AG09319 (cell line): Measurements from ENCODE around the gene ITGB3BP.

Source experiments
- DNase-seq: peaks from one replicate; pipeline ENCODE4 v3.0.0-alpha.2; 2010; ENCODE audit warnings: low read depth; ENCODE audit errors: extremely low read depth
- TF ChIP-seq, protein P1 (sequence below): IDR thresholded peaks from 2 replicates; pipeline ENCODE4 v1.5.1; 2011; ENCODE audit warnings: low read depth, mild to moderate bottlenecking, inconsistent platforms, low read length, moderate library complexity

The ITGB3BP gene

DNA sequence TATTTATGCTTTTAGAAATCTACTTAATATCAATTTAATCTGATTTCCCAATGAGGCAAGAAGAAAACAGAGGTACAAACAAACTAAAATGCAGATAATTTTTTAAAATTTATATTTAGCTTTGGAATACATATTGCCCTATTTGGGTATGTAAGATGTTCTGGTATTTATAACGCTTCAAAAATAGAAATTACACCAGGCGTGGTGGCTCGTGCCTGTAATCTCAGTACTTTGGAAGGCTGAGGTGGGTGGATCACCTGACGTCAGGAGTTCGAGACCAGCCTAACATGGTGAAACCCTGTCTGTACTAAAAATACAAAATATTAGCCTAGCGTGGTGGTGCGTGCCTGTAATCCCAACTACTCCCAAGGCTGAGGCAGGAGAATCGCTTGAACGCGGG, 13.3 kb downstream of the ITGB3BP start:
- TF ChIP-seq, protein P1, sequence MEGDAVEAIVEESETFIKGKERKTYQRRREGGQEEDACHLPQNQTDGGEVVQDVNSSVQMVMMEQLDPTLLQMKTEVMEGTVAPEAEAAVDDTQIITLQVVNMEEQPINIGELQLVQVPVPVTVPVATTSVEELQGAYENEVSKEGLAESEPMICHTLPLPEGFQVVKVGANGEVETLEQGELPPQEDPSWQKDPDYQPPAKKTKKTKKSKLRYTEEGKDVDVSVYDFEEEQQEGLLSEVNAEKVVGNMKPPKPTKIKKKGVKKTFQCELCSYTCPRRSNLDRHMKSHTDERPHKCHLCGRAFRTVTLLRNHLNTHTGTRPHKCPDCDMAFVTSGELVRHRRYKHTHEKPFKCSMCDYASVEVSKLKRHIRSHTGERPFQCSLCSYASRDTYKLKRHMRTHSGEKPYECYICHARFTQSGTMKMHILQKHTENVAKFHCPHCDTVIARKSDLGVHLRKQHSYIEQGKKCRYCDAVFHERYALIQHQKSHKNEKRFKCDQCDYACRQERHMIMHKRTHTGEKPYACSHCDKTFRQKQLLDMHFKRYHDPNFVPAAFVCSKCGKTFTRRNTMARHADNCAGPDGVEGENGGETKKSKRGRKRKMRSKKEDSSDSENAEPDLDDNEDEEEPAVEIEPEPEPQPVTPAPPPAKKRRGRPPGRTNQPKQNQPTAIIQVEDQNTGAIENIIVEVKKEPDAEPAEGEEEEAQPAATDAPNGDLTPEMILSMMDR = no peak
- DNase-seq = no peak

DNA sequence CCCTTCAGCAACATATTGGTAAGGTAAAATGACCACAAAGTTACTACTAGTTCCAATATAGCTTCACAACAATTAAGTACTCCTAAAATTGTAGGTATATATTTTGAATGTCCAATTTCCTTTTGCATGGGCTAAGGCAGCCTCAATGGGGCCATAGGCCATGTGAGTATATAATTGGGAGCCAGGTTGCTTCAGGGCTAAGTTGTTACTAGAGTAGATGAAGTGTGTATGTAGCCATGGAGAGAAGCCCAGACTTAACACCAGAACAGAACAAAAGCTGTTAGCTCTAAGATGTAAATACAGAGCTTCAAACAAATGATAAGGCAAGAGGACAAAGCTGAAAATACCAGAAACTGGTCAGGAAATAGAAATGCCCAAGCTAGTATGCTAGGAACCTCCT, 16.2 kb downstream of the ITGB3BP start:
- TF ChIP-seq, protein P1 = no peak
- DNase-seq = no peak

DNA sequence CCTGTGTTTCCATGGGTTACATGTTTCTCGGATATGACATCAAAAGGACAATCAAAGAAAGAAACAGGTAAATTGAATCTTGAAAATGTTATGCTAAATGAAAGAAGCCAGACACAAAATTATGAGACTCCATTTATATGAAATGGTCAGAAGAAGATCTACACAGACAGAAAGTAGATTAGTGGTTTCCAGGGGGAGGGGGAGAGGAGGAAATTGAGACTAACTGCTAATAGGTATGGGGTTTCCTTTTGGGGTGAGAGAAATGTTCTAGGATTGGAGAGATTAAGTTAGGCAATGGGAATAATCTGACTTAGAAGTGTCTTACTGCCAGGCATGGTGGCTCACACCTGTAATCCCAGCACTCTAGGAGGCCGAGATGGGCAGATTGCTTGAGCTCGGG, 21.8 kb downstream of the ITGB3BP start:
- TF ChIP-seq, protein P1 = no peak
- DNase-seq = no peak

DNA sequence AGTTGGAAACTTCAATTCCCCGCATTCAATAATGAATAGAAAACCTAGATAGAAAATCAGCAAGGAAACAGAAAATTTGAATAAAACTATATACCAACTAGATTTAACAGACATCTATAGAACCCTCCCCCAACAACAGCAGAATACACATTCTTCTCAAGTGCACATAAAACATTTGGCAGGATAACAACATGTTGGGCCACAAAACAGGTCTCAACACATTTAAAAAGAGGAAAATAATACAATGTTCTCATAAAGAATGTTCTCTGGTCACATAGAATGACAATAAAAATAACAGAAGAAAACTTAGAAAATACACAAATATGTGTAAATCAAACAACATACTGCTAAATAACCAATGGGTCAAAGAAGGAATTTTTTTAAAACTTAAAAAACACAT, 24.9 kb downstream of the ITGB3BP start:
- no peak for DNase-seq
- TF ChIP-seq, protein P1 = no peak

DNA sequence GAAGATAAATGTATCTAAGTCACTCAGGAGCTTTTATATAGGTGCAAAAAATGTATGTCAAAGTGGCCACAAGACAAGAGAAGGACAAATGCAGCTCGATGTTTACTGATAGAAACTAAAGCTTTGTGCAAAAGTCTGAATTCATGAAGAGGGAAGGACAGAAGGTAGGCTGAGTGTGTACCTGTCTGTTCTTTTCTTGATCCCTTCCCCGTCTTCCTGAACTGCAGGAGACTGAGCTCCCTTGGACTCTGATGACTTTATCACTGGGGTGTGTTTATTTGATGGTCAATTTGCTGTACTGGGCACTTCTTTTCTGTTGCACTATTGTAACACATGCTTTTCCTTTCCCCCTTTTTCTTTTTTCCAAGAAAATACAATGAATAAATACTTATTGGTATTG, 25.4 kb downstream of the ITGB3BP start:
- no peak for DNase-seq
- TF ChIP-seq, protein P1 = no peak

DNA sequence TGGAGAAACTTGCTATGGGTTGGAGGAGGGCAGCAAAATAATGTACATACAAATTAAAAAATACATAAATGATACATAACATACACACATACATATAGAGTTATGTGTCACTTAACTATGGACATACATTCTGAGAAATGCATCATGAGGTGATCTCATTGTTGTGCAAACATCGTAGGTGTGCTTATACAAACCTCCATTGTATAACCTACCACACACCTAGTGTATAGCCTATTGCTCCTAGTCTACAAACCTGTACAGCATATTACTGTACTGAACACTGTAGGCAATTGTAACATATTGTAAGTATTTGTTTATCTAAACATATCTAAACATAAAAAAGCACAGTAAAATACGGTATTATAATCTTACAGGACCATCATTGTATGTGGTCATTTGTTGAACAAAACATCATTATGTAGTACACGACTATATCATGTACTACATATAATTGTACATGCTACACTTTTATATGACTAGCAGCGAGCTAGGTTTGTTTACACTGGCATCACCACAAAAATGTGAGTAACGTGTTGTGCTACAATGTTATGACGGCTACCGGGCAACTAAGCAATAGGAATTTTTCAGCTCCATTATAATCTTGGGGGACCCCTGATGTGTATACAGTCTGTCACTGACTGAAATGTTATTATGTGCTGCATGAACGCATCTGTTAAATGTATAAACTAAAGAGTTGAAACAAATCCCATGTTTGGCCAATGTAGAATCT, 35.5 kb downstream of the ITGB3BP start:
- no peak for DNase-seq
- TF ChIP-seq, protein P1 = no peak

DNA sequence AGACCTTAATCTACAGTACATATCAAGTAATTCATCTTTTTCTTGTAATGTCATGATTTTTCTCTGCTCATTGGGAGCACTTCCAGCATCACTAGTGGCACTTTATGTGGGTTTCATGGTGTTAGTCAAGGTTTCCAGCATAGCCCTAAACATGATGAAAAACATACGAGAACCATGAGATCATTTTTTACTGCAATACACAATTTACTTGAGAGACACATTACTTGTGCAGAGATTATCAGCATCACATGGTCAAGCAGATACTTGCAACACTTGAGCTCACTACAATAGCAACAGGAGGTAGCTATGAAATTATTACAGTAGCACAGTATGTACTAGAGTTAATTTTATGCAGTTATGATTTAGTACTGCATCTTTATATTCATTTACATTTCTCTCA, 36.4 kb downstream of the ITGB3BP start:
- no peak for DNase-seq
- TF ChIP-seq, protein P1 = no peak
